NCI-H1930 (cell line): ENCODE results near the gene ENSA.
"Not testable (repeated sequence)": the region's sequence is repeated elsewhere in the genome, so short reads cannot be mapped to it uniquely, and the experiment has no call there.

ENCODE experiments used
- DNase-seq, 2 experiments: peaks; one replicate each; lab custom pipeline; 2025; lab: John Stamatoyannopoulos, UW

ENSA gene

GRCh38 chr1:150580966-150581365 is 48.4 kb downstream of the ENSA start:
- DNase-seq: not testable (repeated sequence)

GRCh38 chr1:150579945-150580642 is 49.3 kb downstream of the ENSA start:
- DNase-seq: no peak

- DNase-seq: peak; percentile 91 to 93
Measured at GRCh38 chr1:150579110-150579944, 50.1 kb downstream of the ENSA start, which contains the start of gene MCL1. Gene MCL1 (minus strand): TSS chr1:150579610. CDS start chr1:150579530, 80 bp downstream.

- no peak for DNase-seq
Measured at GRCh38 chr1:150578272-150579109, 50.9 kb downstream of the ENSA start.

GRCh38 chr1:150577557-150578271 is 51.7 kb downstream of the ENSA start:
- DNase-seq: no peak

GRCh38 chr1:150576794-150577556 is 52.4 kb downstream of the ENSA start:
- no peak for DNase-seq

GRCh38 chr1:150576367-150576711 is 53.1 kb downstream of the ENSA start:
- no peak for DNase-seq

GRCh38 chr1:150575518-150576366 is 53.7 kb downstream of the ENSA start:
- no peak for DNase-seq

GRCh38 chr1:150575072-150575489 is 54.3 kb downstream of the ENSA start:
- no peak for DNase-seq

GRCh38 chr1:150574260-150575071 is 54.9 kb downstream of the ENSA start:
- DNase-seq: no peak

- DNase-seq: not testable (repeated sequence)
Measured at GRCh38 chr1:150573648-150574071, 55.8 kb downstream of the ENSA start.

GRCh38 chr1:150572918-150573647 is 56.3 kb downstream of the ENSA start:
- no peak for DNase-seq
